Measurements from ENCODE around the gene TMEM151B. TPM values are rescaled to one million over a fixed set of nuclear protein-coding genes. Genes with fewer than 3 reads are reported as not detected.
"Not testable (repeated sequence)": the region's sequence is repeated elsewhere in the genome, so short reads cannot be mapped to it uniquely, and the experiment has no call there.

Gene TMEM151B
- polyA plus RNA-seq, 2 of the 4 experiments (the other 2 are of a cell fraction): 0.01 TPM; not detected in 1

- Histone ChIP-seq H3K9me3 (no peaks in the 10 kb centered on the region), H3K4me1 (no peaks in the 10 kb centered on the region), H3K4me3 (no peak overlapping the region), H3K27ac (no peak overlapping the region), H3K4me2 (no peak overlapping the region)
- FAIRE-seq (no peak), ATAC-seq (no peak), DNase-seq (ENCODE audit: low read depth in 1 of 2, low spot score in 1 of 2) (no peak)
- no peak for TF ChIP-seq HDAC2 (IDR thresholded peaks at IDR 0.05)
- no peak for TF ChIP-seq BHLHE40 (IDR thresholded peaks at IDR 0.05; ENCODE audit: low read depth, low read length)
- no peak for TF ChIP-seq HMGXB4 (CRISPR knock-in tag; IDR thresholded peaks at IDR 0.05; ENCODE audit: borderline replicate concordance)
- no peak for TF ChIP-seq EP300 (IDR thresholded peaks at IDR 0.05)
- TF ChIP-seq HES2 (IDR thresholded peaks at IDR 0.05): no peak
- no peak for TF ChIP-seq JUN (IDR thresholded peaks at IDR 0.05)
- no peak for TF ChIP-seq ZC3H11A (IDR thresholded peaks at IDR 0.05)
- TF ChIP-seq, protein P1, sequence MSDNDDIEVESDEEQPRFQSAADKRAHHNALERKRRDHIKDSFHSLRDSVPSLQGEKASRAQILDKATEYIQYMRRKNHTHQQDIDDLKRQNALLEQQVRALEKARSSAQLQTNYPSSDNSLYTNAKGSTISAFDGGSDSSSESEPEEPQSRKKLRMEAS (IDR thresholded peaks at IDR 0.05): no peak
- TF ChIP-seq SREBF2 (IDR thresholded peaks at IDR 0.05): no peak
- no peak for TF ChIP-seq HOXA7 (CRISPR knock-in tag; IDR thresholded peaks at IDR 0.05)
- TF ChIP-seq MAZ (IDR thresholded peaks at IDR 0.05; ENCODE audit: borderline replicate concordance, low read depth, low read length): no peak
- TF ChIP-seq KDM5A (IDR thresholded peaks at IDR 0.05): no peak
- CTCF ChIA-PET: interaction anchor here (1.2 to 5.1 kb wide), 2 partner anchors 10 to 60 kb away, joined by 4 to 38 read pairs; no protein-coding TSS in a partner anchor
- POLR2A ChIA-PET: no interaction called here
- 28% methylated on average over 2 of the region's 2 CpGs for WGBS (ENCODE audit: missing lambda C conversion rate)
These were observed 57.5 kb downstream of the TMEM151B start for GRCh38 chr6:44327760-44328159.

GRCh38 chr6:44328203-44328602 lies 58.0 kb downstream of the TMEM151B start:
- DNase-seq (ENCODE audit: low read depth in 1 of 2, low spot score in 1 of 2); H3K4me3 ChIP-seq; H3K4me1 ChIP-seq; FAIRE-seq; ATAC-seq; POLR2A ChIA-PET; H3K9me3 ChIP-seq; H3K27ac ChIP-seq; H3K4me2 ChIP-seq: not testable (repeated sequence)
- CTCF ChIA-PET: interaction anchor here (0.6 to 1.2 kb wide), 2 partner anchors 11 to 60 kb away, joined by 3 to 4 read pairs; no protein-coding TSS in a partner anchor
- 24% methylated on average over 7 of the region's 9 CpGs for WGBS (ENCODE audit: missing lambda C conversion rate)

GRCh38 chr6:44329858-44330257 lies 59.6 kb downstream of the TMEM151B start:
- no peak for TF ChIP-seq KDM5A (IDR thresholded peaks at IDR 0.05)
- no peak for TF ChIP-seq GATA3 (IDR thresholded peaks at IDR 0.05; ENCODE audit: borderline replicate concordance)
- no peak for TF ChIP-seq FOXS1 (CRISPR knock-in tag; IDR thresholded peaks at IDR 0.05)
- TF ChIP-seq NPAS2 (CRISPR knock-in tag; IDR thresholded peaks at IDR 0.05; ENCODE audit: borderline replicate concordance): no peak
- TF ChIP-seq HMGXB4 (CRISPR knock-in tag; IDR thresholded peaks at IDR 0.05; ENCODE audit: borderline replicate concordance): no peak
- TF ChIP-seq ESRRA (IDR thresholded peaks at IDR 0.05; ENCODE audit: borderline replicate concordance, low read length): no peak
- no peak for TF ChIP-seq JUN (IDR thresholded peaks at IDR 0.05)
- no peak for TF ChIP-seq ZFP36 (IDR thresholded peaks at IDR 0.05; ENCODE audit: borderline replicate concordance, partially characterized antibody)
- TF ChIP-seq MAFK (IDR thresholded peaks at IDR 0.05; ENCODE audit: partially characterized antibody): no peak
- no peak for TF ChIP-seq HDAC2 (IDR thresholded peaks at IDR 0.05)
- no peak for TF ChIP-seq RNF2 (IDR thresholded peaks at IDR 0.05; ENCODE audit: borderline replicate concordance, low read depth)
- no peak for TF ChIP-seq CHD4 (IDR thresholded peaks at IDR 0.05; ENCODE audit: borderline replicate concordance)
- no peak for TF ChIP-seq MAZ (IDR thresholded peaks at IDR 0.05; ENCODE audit: borderline replicate concordance, low read depth, low read length)
- no peak for TF ChIP-seq NFE2L2 (conservative IDR thresholded peaks at IDR 0.05; ENCODE audit: low read length)
- no peak for TF ChIP-seq SREBF2 (IDR thresholded peaks at IDR 0.05)
- no peak for TF ChIP-seq PBX3 (IDR thresholded peaks at IDR 0.05)
- no peak for TF ChIP-seq ZC3H11A (IDR thresholded peaks at IDR 0.05)
- 53% methylated on average over 5 of the region's 5 CpGs for WGBS (ENCODE audit: missing lambda C conversion rate)
- no peaks in the 10 kb centered on the region for H3K9me3 ChIP-seq
- H3K4me1 ChIP-seq: no peaks in the 10 kb centered on the region
- ChIA-PET POLR2A (no interaction called here), CTCF (interaction anchor here (1.0 to 1.1 kb wide), 2 partner anchors 8 to 17 kb away, joined by 4 read pairs; partner anchors contain the start of gene AARS2)
- no peak overlapping the region for H3K4me3 ChIP-seq
- H3K27ac ChIP-seq: no peak overlapping the region
- DNase-seq (ENCODE audit: low read depth in 1 of 2, low spot score in 1 of 2) (no peak), FAIRE-seq (no peak), ATAC-seq (no peak)
- no peak overlapping the region for H3K4me2 ChIP-seq
